C1 segment of cervical spinal cord (tissue), 14 donors: Measurements from ENCODE around the gene SLX1A.
A peak's percentile ranks its signal among the peaks of the same experiment; 100 is the strongest.
"Not testable (repeated sequence)": the region's sequence is repeated elsewhere in the genome, so short reads cannot be mapped to it uniquely, and the experiment has no call there.

ENCODE experiments used
- DNase-seq, 14 donors: peaks; one replicate each; lab custom pipeline; 2025; lab: John Stamatoyannopoulos, UW

SLX1A gene

DNA sequence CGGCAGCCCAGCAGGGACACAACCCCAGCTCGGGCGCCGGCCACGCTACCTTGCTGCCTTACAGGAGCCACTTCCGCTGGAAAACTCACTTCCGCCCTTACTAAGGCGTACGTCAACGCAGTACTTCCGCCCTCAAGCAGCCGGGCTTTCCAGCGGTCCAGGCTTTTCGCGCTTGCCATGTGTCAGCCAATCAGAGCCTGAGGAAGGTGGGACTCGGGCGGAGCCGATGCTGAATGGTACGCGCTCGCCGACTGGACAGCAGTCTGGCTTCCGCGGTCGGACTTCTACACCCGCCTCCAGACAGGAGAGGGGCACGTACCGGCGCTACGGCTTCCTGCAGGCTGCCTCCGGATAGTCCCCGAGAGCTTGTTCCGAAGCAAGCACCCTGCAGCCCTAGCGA lies at the start of gene SLX1A, which contains the start of gene BOLA2B:
Gene SLX1A (plus strand): TSS at position 261 of the 400 bp plus-strand sequence. CDS start 210 bp downstream, outside the sequence.
Gene BOLA2B (minus strand): TSS at position 52 of the 400 bp plus-strand sequence. CDS start 71 bp downstream, outside the sequence.
- not testable (repeated sequence) for DNase-seq

DNA sequence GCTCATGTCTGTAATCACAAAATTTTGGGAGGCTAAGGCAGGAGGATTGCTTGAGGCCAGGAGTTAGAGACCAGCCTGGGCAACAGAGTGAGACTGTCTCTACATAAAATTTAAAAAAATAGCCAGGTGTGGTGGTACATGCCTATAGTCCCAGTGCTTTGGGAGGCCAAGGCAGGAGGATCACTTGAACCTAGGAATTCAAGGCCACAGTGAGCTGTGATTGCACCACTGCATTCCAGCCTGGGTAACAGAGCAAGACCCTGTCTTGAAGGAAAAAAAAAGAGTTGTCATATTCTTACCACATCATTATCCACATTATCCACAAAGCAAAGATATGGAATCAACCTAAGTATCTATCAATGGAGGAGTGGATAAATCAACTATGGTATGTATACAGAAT lies 49.7 kb upstream of the SLX1A start:
- no peak for DNase-seq

DNA sequence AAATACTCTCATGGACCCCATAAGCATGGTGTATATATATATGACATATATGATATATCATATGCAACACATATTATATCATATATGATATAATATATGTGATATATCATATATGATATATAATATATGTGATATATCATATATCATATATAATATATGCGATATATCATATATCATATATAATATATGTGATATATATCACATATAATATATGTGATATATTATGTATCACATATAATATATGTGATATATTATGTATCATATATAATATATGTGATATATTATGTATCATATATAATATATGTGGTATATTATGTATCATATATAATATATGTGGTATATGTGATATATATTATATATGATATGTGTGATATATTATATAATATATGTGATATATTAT lies 48.8 kb upstream of the SLX1A start:
- no peak for DNase-seq

DNA sequence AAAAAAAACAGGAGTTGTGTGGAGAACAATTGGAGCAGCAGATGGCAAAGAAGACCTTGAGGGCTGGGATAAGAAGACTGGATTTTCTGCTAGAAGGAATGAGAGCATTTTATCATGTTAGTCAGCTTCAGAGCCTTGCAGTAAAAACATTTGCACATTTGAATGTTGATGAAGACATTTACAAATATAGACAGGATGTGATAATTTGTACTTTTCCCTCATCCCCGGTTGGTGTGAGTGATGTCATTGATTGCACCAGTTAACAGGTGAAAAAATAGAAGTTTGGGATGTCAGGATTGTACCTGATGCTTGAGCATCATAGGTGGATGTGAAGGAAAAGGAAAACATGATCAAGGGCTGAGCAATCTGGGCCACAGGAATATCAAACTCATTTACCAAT lies 48.0 kb upstream of the SLX1A start:
- DNase-seq, result no peak

DNA sequence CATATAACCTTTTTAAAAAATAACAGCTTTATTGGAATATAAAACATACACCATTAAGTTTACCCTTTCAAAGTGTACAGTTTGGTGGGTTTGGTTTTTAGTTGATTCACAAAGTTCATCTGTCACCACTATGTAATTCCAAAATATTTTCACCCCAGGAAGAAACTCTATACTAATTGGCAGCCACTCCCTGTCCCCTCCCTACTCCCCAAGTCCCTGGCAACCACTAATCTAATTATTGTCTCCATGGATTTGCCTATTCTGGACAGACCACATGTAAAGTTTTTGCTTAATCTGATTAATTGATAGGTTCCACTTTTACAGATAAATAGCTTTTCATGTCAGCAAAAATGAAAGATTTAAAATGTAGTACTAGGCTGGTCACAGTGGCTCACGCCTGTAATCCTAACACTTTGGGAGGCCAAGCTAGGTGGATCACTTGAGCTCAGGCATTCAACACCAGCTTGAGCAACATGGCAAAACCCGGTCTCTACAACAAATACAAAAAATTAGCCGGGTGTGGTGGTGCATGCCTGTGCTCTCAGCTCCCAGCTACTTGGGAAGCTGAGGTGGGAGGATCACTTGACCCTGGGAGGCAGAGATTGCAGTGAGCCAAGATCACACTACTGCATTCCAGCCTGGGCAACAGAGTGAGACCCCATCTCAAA lies 45.7 kb upstream of the SLX1A start:
- DNase-seq, result no peak

- no peak for DNase-seq
Observed at GRCh38 chr16:30149250-30149930, 44.3 kb upstream of the SLX1A start.

DNA sequence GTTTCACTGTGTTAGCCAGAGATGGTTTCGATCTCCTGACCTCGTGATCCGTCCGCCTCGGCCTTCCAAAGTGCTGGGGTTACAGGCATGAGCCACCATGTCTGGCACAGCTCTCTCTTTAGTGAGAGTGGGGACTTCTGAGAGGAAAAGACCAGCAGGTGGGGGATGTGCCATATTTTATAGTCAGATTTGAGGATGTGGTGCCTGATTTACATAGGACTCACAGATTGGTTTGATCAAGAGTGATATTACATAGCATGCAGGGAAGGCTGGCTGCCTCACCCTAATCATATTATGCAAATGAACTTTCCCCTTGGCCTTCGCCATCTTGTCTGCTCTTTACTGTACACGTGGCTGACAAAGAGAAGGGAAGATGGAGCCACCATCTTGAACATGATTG lies 42.6 kb upstream of the SLX1A start:
- no peak for DNase-seq

DNA sequence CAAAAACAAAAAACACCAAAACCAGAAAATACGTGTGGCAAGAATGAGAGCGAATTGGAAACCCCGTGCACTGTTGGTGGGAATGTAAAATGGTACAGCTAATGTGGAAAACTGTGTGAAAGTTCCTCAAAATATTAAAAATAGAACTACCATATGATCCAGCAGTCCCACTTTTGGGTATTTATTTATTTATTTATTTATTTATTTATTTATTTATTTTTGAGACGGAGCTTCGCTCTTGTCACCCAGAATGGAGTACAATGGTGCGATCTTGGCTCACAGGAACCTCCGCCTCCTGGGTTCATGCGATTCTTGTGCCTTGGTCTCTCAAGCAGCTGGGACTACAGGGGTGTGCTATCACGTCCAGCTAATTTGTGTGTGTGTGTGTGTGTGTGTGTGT lies 41.2 kb upstream of the SLX1A start:
- DNase-seq, result no peak

GRCh38 chr16:30155188-30155587 lies 38.5 kb upstream of the SLX1A start:
- DNase-seq, result no peak

DNA sequence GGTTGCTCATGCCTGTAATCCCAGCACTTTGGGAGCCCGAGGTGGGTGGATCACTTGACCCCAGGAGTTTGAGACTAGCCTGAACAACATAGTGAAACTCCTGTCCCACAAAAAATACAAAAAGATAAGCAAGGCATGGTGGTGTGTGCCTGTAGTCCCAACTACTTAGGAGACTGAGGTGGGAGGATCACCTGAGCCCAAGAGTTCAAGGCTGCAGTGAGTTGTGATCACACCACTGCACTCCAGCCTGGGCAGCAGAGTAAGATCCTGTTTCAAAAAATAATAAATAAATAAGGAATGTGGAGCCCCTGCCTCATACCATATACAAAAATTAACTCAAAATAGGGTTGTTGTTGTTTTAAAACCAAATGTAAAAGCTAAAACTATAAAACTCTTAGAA lies 36.5 kb upstream of the SLX1A start:
- DNase-seq, result no peak

- no peak for DNase-seq
Observed at GRCh38 chr16:30163538-30163937, 30.1 kb upstream of the SLX1A start.

DNA sequence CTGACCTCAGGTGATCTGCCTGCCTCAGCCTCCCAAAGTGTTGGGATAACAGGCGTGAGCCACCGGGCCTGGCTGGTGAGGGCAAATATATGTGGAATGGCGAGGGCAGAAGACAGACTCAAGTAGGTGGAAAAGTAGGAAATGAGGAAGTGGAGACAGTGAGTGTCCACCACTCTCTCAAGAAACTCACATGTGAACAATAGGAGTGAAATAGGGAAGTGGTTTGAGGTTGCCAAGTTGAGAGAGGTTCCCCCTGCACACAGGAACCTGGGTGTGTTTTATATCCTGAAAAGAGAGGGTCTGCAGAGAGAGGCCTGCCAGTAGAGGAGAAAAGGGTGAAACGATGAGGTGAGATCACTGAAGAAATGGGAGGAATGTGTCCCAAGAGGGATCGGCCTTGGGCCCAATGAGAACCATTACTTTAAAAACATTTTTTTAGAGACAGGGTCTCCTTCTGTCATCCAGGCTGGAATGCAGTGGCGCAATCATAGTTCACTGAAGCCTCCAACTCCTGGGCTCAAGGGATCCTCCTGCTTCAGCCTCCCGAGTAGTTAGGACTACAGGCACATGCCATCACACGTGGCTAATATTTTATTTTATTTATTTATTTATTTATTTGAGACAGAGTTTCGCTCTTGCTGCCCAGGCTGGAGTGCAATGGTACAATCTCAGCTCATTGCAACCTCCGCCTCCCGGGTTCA lies 27.3 kb upstream of the SLX1A start:
- DNase-seq, result peak in 2 of 14 donors; percentile 7 to 23

- not testable (repeated sequence) for DNase-seq
Observed at GRCh38 chr16:30168746-30169145, 24.9 kb upstream of the SLX1A start.

DNA sequence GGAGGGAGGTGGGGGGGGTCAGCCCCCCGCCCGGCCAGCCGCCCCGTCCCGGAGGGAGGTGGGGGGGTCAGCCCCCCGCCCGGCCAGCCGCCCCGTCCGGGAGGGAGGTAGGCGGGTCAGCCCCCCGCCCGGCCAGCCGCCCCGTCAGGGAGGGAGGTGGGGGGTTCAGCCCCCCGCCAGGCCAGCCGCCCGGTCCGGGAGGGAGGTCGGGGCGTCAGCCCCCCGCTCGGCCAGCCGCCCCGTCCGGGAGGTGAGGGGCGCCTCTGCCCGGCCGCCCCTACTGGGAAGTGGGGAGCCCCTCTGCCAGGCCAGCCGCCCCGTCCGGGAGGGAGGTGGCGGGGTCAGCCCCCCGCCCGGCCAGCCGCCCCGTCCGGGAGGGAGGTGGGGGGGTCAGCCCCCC lies 24.3 kb upstream of the SLX1A start:
- not testable (repeated sequence) for DNase-seq

DNA sequence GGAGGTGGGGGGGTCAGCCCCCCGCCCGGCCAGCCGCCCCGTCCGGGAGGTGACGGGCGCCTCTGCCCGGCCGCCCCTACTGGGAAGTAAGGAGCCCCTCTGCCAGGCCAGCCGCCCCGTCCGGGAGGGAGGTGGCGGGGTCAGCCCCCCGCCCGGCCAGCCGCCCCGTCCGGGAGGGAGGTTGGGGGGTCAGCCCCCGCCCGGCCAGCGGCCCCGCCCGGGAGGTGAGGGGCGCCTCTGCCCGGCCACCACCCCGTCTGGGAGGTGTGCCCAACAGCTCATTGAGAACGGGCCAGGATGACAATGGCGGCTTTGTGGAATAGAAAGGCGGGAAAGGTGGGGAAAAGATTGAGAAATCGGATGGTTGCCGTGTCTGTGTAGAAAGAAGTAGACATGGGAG lies 23.5 kb upstream of the SLX1A start:
- DNase-seq, result not testable (repeated sequence)

DNA sequence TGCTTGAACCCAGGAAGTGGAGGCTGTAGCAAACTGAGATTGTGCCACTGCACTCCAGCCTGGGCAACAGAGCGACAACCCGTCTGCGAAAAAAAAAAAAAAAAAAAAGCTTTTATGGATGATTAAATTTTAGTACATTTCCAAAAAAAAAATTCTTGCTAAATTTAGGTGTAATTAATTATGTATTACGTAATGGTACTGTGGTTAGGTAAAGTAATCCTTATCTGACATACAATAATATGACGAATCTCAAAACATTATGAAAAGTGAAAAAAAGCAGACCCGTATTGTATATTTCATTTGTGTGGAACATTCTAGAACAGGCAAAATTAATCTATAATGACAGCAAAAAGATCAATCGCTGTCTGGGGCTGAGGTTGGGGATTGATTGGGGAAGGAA lies 20.6 kb upstream of the SLX1A start:
- no peak for DNase-seq

DNA sequence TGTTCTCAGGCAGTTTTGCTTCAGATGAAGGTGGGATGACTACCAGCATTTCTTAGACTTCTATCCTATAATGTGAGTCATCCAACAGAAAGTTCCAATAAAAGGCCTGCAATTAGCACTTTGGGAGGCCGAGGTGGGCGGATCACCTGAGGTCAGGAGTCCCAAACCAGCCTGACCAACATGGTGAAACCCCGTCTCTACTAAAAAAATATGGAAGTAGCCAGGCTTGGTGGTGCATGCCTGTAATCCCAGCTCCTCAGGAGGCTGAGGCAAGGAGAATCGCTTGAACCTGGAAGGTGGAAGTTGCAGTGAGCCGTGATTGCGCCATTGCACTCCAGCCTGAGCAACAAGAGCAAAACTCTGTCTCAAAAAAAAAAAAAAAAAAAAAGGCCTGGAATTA lies 16.8 kb upstream of the SLX1A start:
- not testable (repeated sequence) for DNase-seq

DNA sequence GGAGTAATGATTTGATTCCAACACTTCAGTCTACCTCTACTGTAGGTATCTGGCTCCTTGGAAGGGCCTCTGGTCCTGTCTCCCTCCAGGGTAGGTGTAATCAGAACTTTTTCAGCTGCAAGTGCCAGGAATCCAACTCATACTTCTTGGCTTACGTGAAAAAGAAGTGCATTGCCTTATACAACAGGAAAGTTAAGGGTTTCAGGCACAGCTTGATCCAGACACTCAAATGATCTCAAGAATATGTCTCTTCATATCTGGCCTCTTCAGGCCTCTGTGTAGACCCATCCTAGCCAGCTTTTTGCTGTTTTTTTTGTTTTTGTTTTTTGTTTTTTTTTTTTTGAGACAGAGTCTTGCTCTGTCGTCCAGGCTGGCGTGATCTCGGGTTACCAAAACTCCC lies 14.5 kb upstream of the SLX1A start:
- no peak for DNase-seq

- DNase-seq, result no peak
Observed at GRCh38 chr16:30179931-30180330, 13.7 kb upstream of the SLX1A start.

GRCh38 chr16:30180741-30181140 lies 12.9 kb upstream of the SLX1A start:
- DNase-seq, result no peak

DNA sequence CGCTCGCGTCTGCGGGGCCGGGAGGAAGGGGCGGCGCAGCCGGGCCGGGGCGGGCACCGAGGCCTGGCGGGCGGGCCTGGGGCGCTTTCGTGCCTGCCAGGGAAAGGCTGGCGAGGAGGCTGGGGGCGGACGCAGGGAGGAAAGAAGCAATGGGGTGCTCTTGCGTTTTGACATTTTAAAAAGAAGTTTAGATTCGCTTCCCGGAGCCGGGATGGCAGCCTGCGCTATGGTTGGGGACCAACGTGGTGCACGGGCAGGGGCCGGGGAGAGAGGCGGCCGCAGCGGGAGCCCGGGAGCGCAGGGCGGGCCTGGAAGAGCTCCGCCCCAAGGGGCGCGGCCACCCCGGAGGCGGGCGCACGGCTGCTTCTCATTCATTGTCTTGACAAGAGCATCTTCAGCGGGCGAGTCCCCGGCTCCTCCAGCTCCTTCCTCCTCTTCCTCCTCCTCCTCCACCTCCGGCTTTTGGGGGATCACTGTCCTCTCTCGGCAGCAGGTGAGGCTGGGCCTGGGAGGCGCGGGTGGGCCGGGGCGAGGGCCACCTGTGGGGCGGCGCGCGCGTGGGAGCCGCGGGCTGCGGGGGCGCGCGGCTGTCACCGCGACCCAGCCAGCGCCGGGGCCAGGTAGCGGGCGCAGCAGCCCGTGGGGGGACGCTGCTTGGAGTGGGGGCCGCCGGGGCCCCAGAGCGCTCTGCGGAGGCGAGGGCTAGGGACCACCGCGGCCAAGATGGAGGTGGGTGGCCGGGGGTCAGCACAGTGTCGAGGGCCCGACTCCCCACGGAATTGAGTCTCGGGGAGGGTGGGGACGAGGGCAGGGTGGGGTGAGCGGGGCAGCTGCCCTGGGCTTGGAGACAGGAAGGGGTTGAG lies 10.2 kb upstream of the SLX1A start, which contains the start of gene CORO1A:
Gene CORO1A (plus strand): TSS at position 370 of the 863 bp plus-strand sequence. CDS start 1,608 bp downstream, outside the sequence.
- peak in 12 of 14 donors; percentile 17 to 81 (median 60) for DNase-seq
